Measurements from ENCODE around the gene BTBD19. TPM values are rescaled to one million over a fixed set of nuclear protein-coding genes. Genes with fewer than 3 reads are reported as not detected.
"Not testable (repeated sequence)": the region's sequence is repeated elsewhere in the genome, so short reads cannot be mapped to it uniquely, and the experiment has no call there.

The BTBD19 gene
- total RNA-seq = 1 to 10 TPM; 6.0 to 7.7 TPM

GRCh38 chr1:44808063-44808937 lies at the start of gene BTBD19:
Gene BTBD19 (plus strand): TSS chr1:44808523. CDS start chr1:44808821, 298 bp downstream.
- peak within 1 kb of the TSS; percentile 100 for H3K27ac Mint-ChIP-seq

GRCh38 chr1:44759077-44759476 lies 49.2 kb upstream of the BTBD19 start:
- no peak for DNase-seq
- POLR2A ChIA-PET = no interaction called here
- Mint-ChIP-seq H3K4me1 (peaks cover 9% of the 10 kb centered on the region), H3K9me3 (no peaks in the 10 kb centered on the region), H3K27ac (no peak overlapping the region), H3K36me3 (ENCODE audit: low read depth) (peaks cover 75% of the 10 kb centered on the region), H3K4me3 (no peak overlapping the region), H3K27me3 (no peaks in the 10 kb centered on the region)
- CTCF ChIA-PET = interaction anchor here (0.6 to 2.9 kb wide), 6 partner anchors 11 to 1448 kb away, joined by 3 to 19 read pairs (median 3); partner anchors contain the start of gene RNU5D-1

More at GRCh38 chr1:44808063-44808937, at the start of gene BTBD19:
- peaks cover 80% of the 10 kb centered on the region for H3K4me1 Mint-ChIP-seq
- no peaks in the 10 kb centered on the region for H3K27me3 Mint-ChIP-seq
- H3K9me3 Mint-ChIP-seq = no peaks in the 10 kb centered on the region
- peak within 1 kb of the TSS; percentile 71 for H3K4me3 Mint-ChIP-seq
- DNase-seq = no peak
- peaks cover 60% of the 10 kb centered on the region for H3K36me3 Mint-ChIP-seq (ENCODE audit: low read depth)
- ChIA-PET CTCF (interaction anchor here (0.6 to 2.7 kb wide), 13 partner anchors 9 to 495 kb away, joined by 3 to 33 read pairs (median 5); partner anchors contain the start of genes BEST4 and PLK3), POLR2A (interaction anchor here (1.5 to 4.4 kb wide), 4 partner anchors 8 to 86 kb away, joined by 8 to 40 read pairs (median 26); partner anchors contain the start of gene PLK3)

- H3K27ac Mint-ChIP-seq = no peak overlapping the region
- H3K4me1 Mint-ChIP-seq = peaks cover 9% of the 10 kb centered on the region
- CTCF ChIA-PET = interaction anchor here (1.2 to 2.9 kb wide), 5 partner anchors 10 to 26 kb away, joined by 3 to 19 read pairs (median 4); no protein-coding TSS in a partner anchor
Observed at GRCh38 chr1:44760876-44761275, 47.4 kb upstream of the BTBD19 start.

GRCh38 chr1:44766421-44766820 lies 41.9 kb upstream of the BTBD19 start:
- H3K4me1 Mint-ChIP-seq, H3K4me3 Mint-ChIP-seq, POLR2A ChIA-PET, H3K9me3 Mint-ChIP-seq, DNase-seq, H3K27me3 Mint-ChIP-seq: not testable (repeated sequence)
- CTCF ChIA-PET = interaction anchor here (1.0 to 2.4 kb wide), 5 partner anchors 9 to 45 kb away, joined by 3 to 9 read pairs (median 6); partner anchors contain the start of gene RPS8
- peak overlapping the region; percentile 46 for H3K27ac Mint-ChIP-seq
- H3K36me3 Mint-ChIP-seq (ENCODE audit: low read depth) = peaks cover 48% of the 10 kb centered on the region

More at GRCh38 chr1:44760876-44761275, 47.4 kb upstream of the BTBD19 start:
- Mint-ChIP-seq H3K4me3 (no peak overlapping the region), H3K36me3 (ENCODE audit: low read depth) (peaks cover 67% of the 10 kb centered on the region), H3K9me3 (no peaks in the 10 kb centered on the region), H3K27me3 (no peaks in the 10 kb centered on the region)
- POLR2A ChIA-PET = interaction anchor here (0.7 kb wide), 1 partner anchor 213 kb away, joined by 3 read pairs; no protein-coding TSS in a partner anchor
- no peak for DNase-seq

GRCh38 chr1:44775078-44775929 lies 33.0 kb upstream of the BTBD19 start, which contains the start of gene RPS8:
Gene RPS8 (plus strand): TSS chr1:44775540. CDS start chr1:44775597, 57 bp downstream.
- Mint-ChIP-seq H3K36me3 (ENCODE audit: low read depth) (peaks cover 41% of the 10 kb centered on the region), H3K27ac (peak within 1 kb of the TSS; percentile 94), H3K4me3 (peak within 1 kb of the TSS; percentile 82), H3K4me1 (peaks cover 40% of the 10 kb centered on the region), H3K27me3 (no peaks in the 10 kb centered on the region), H3K9me3 (no peaks in the 10 kb centered on the region)
- ChIA-PET CTCF (interaction anchor here (0.8 to 2.5 kb wide), 16 partner anchors 9 to 235 kb away, joined by 3 to 23 read pairs (median 3); partner anchors contain the start of genes ARMH1, BEST4, HECTD3 and RNU5D-1), POLR2A (interaction anchor here (0.8 to 3.0 kb wide), 2 partner anchors 45 to 54 kb away, joined by 5 to 15 read pairs; no protein-coding TSS in a partner anchor)
- peak; percentile 94 for DNase-seq

- ChIA-PET POLR2A (interaction anchor here (3.0 kb wide), 1 partner anchor 54 kb away, joined by 15 read pairs; no protein-coding TSS in a partner anchor), CTCF (interaction anchor here (0.5 to 2.5 kb wide), 15 partner anchors 9 to 235 kb away, joined by 3 to 23 read pairs (median 3); partner anchors contain the start of genes ARMH1, BEST4, HECTD3 and RNU5D-1)
- H3K4me1 Mint-ChIP-seq = peaks cover 43% of the 10 kb centered on the region
- H3K27me3 Mint-ChIP-seq = no peaks in the 10 kb centered on the region
- H3K27ac Mint-ChIP-seq = peak overlapping the region; percentile 94
- H3K4me3 Mint-ChIP-seq = peak overlapping the region; percentile 82
- peak; percentile 45 for DNase-seq
- H3K9me3 Mint-ChIP-seq = no peaks in the 10 kb centered on the region
- H3K36me3 Mint-ChIP-seq (ENCODE audit: low read depth) = peaks cover 49% of the 10 kb centered on the region
Observed at GRCh38 chr1:44775930-44776729, 32.2 kb upstream of the BTBD19 start.

GRCh38 chr1:44776730-44777068 lies 31.6 kb upstream of the BTBD19 start:
- no peaks in the 10 kb centered on the region for H3K27me3 Mint-ChIP-seq
- H3K9me3 Mint-ChIP-seq = no peaks in the 10 kb centered on the region
- no peak for DNase-seq
- H3K27ac Mint-ChIP-seq = peak overlapping the region; percentile 94
- H3K4me1 Mint-ChIP-seq = peaks cover 46% of the 10 kb centered on the region
- H3K36me3 Mint-ChIP-seq (ENCODE audit: low read depth) = peaks cover 55% of the 10 kb centered on the region
- CTCF ChIA-PET = interaction anchor here (0.5 to 2.5 kb wide), 6 partner anchors 8 to 234 kb away, joined by 3 to 23 read pairs (median 4); partner anchors contain the start of genes HECTD3 and PLK3
- H3K4me3 Mint-ChIP-seq = peak overlapping the region; percentile 82
- POLR2A ChIA-PET = interaction anchor here (3.0 kb wide), 1 partner anchor 55 kb away, joined by 15 read pairs; no protein-coding TSS in a partner anchor

GRCh38 chr1:44777547-44777946 lies 30.8 kb upstream of the BTBD19 start:
- H3K27me3 Mint-ChIP-seq = no peaks in the 10 kb centered on the region
- no peak for DNase-seq
- no peaks in the 10 kb centered on the region for H3K9me3 Mint-ChIP-seq
- peaks cover 45% of the 10 kb centered on the region for H3K4me1 Mint-ChIP-seq
- ChIA-PET CTCF (interaction anchor here (1.2 kb wide), 1 partner anchor 23 kb away, joined by 6 read pairs; the partner anchor contains the start of gene PLK3), POLR2A (no interaction called here)
- peak overlapping the region; percentile 82 for H3K4me3 Mint-ChIP-seq
- H3K27ac Mint-ChIP-seq = peak overlapping the region; percentile 73
- peaks cover 58% of the 10 kb centered on the region for H3K36me3 Mint-ChIP-seq (ENCODE audit: low read depth)

GRCh38 chr1:44777969-44778635 lies 30.2 kb upstream of the BTBD19 start:
- CTCF ChIA-PET = interaction anchor here (1.2 kb wide), 1 partner anchor 22 kb away, joined by 6 read pairs; the partner anchor contains the start of gene PLK3
- Mint-ChIP-seq H3K27me3 (no peaks in the 10 kb centered on the region), H3K9me3 (no peaks in the 10 kb centered on the region), H3K27ac (no peak overlapping the region), H3K4me1 (peaks cover 47% of the 10 kb centered on the region), H3K4me3 (peak overlapping the region; percentile 82), H3K36me3 (ENCODE audit: low read depth) (peaks cover 61% of the 10 kb centered on the region)
- no peak for DNase-seq
- POLR2A ChIA-PET = no interaction called here

- H3K9me3 Mint-ChIP-seq = no peaks in the 10 kb centered on the region
- ChIA-PET CTCF (interaction anchor here (1.3 kb wide), 1 partner anchor 21 kb away, joined by 3 read pairs; the partner anchor contains the start of gene PLK3), POLR2A (interaction anchor here (0.6 kb wide), 1 partner anchor 34 kb away, joined by 3 read pairs; no protein-coding TSS in a partner anchor)
- peak overlapping the region; percentile 73 for H3K27ac Mint-ChIP-seq
- no peak for DNase-seq
- H3K27me3 Mint-ChIP-seq = no peaks in the 10 kb centered on the region
- H3K36me3 Mint-ChIP-seq (ENCODE audit: low read depth) = peaks cover 61% of the 10 kb centered on the region
- H3K4me3 Mint-ChIP-seq = peak overlapping the region; percentile 21
- H3K4me1 Mint-ChIP-seq = peaks cover 53% of the 10 kb centered on the region
Observed at GRCh38 chr1:44778705-44779576, 29.4 kb upstream of the BTBD19 start.

Data from activated CD4-positive, alpha-beta T cell treated with anti-CD3 and anti-CD28 coated beads, Interleukin-2, amount 10 ng/mL, durations not matched to agents 7 days and 5 days (primary cell).